CD4-positive, alpha-beta T cell (primary cell): ENCODE results near the gene APAF1. TPM values are rescaled to one million over a fixed set of nuclear protein-coding genes. Genes with fewer than 3 reads are reported as not detected.

ENCODE experiments used
- ATAC-seq: fragments of 200-7000 bp; cut with Tn5 transposase; one replicate; pipeline ENCODE4 v1.10.0; 2022; ENCODE audit warnings: mild to moderate bottlenecking; ENCODE audit not compliant: poor library complexity
- CTCF ChIA-PET: fragments of 350-600 bp; sonication (Branson Sonifier 250); formaldehyde crosslinking; loops from one replicate; lab custom pipeline; 2021; ENCODE audit warnings: antibody characterized with exemption, inconsistent platforms; lab: Charles Lee
- POLR2A ChIA-PET: fragments of 350-600 bp; sonication (Branson Sonifier 250); formaldehyde crosslinking; loops from one replicate; lab custom pipeline; 2021; ENCODE audit warnings: antibody characterized with exemption, inconsistent platforms; lab: Charles Lee
- DNase-seq, 14 experiments: peaks; one replicate each; pipeline ENCODE4 v3.0.0-alpha.2; 2013 to 2020; ENCODE audit warnings: mixed read lengths in 2 of 14
- H3K27ac ChIP-seq, 2 donors: one replicate each; pipeline versions ENCODE4 v1.5.1 to v1.7.0; 2013; ENCODE audit warnings: low read length in 2 of 2, low read depth in 1 of 2, mild to moderate bottlenecking in 1 of 2
- H3K27me3 ChIP-seq, 2 experiments: 1 replicate in 1 of 2; 2 replicates in 1 of 2; pipeline versions ENCODE4 v1.6.1 to v1.7.0; 2013; ENCODE audit warnings: low read length in 2 of 2, control low read depth in 1 of 2, mild to moderate bottlenecking in 1 of 2, moderate library complexity in 1 of 2; ENCODE audit not compliant: insufficient read depth in 2 of 2, control insufficient read depth in 1 of 2
- H3K36me3 ChIP-seq: one replicate; pipeline ENCODE4 v1.6.1; 2013; ENCODE audit warnings: low read length, control low read depth; ENCODE audit not compliant: insufficient read depth
- H3K4me1 ChIP-seq: one replicate; pipeline ENCODE4 v1.6.1; 2013; ENCODE audit warnings: low read length, control low read depth; ENCODE audit not compliant: insufficient read depth
- H3K4me3 ChIP-seq: one replicate; pipeline ENCODE4 v1.5.1; 2013; ENCODE audit warnings: mild to moderate bottlenecking, low read length, moderate library complexity
- H3K9me3 ChIP-seq, 2 experiments: 1 replicate in 1 of 2; 2 replicates in 1 of 2; pipeline versions ENCODE4 v1.6.1 to v1.7.0; 2013; ENCODE audit warnings: low read length in 2 of 2, mild to moderate bottlenecking in 2 of 2, control low read depth in 1 of 2, moderate library complexity in 1 of 2; ENCODE audit not compliant: control insufficient read depth in 1 of 2, insufficient read depth in 1 of 2
- H3K27ac Mint-ChIP-seq: one replicate; pipeline ENCODE4 v1.8.0; 2020; ENCODE audit warnings: mixed read lengths
- H3K27me3 Mint-ChIP-seq: one replicate; pipeline ENCODE4 v1.8.0; 2021; ENCODE audit warnings: mixed read lengths
- H3K36me3 Mint-ChIP-seq: one replicate; pipeline ENCODE4 v1.8.0; 2021; ENCODE audit warnings: low read depth, mixed read lengths
- H3K4me1 Mint-ChIP-seq: one replicate; pipeline ENCODE4 v1.8.0; 2021; ENCODE audit warnings: low read depth, mixed read lengths
- H3K4me3 Mint-ChIP-seq: one replicate; pipeline ENCODE4 v1.8.0; 2020; ENCODE audit warnings: mild to moderate bottlenecking, mixed read lengths
- H3K9me3 Mint-ChIP-seq: one replicate; pipeline ENCODE4 v1.8.0; 2020; ENCODE audit warnings: mixed read lengths
- CTCF ChIP-seq: fragments of 200-600 bp; IDR thresholded peaks from one replicate; pipeline ENCODE4 v1.8.0; 2022; ENCODE audit warnings: antibody characterized with exemption, mild to moderate bottlenecking
- intact Hi-C, 2 experiments: fragments of 100-400 bp; cut with DNase I in 1 of 2; cut with micrococcal nuclease in 1 of 2; formaldehyde crosslinking; loops; one replicate each; pipeline versions ENCODE4 v1.15.1 to v1.9.0; 2023 to 2025; cut with DNase I, micrococcal nuclease
- total RNA-seq, 174 experiments: library from RNA in 2 of 174; stranded (reverse) in 2 of 174; gene quantifications; one replicate each; pipeline ENCODE4 v1.2.3 and lab custom pipeline; 2021 to 2026

APAF1 gene
- total RNA-seq, 2 experiments from 2014 or later, result 13.5 to 14.5 TPM

GRCh38 chr12:98645572-98646067, 530 bp downstream of the APAF1 start:
- Mint-ChIP-seq H3K4me3 (peak overlapping the region; percentile 98), H3K4me1 (peaks cover 32% of the 10 kb centered on the region), H3K9me3 (no peaks in the 10 kb centered on the region), H3K27me3 (no peaks in the 10 kb centered on the region), H3K27ac (peak overlapping the region; percentile 69), H3K36me3 (peaks cover 37% of the 10 kb centered on the region)
- no peaks in the 10 kb centered on the region for H3K27me3 ChIP-seq
- peak overlapping the region; percentile 89 for H3K4me3 ChIP-seq
- no peaks in the 10 kb centered on the region for H3K9me3 ChIP-seq
- intact Hi-C loops, result loop anchor here (1.0 to 10.0 kb wide), 5 partner anchors 51 to 1619 kb away; partner anchors contain the start of genes DEPDC4 (in 1 of the 2), SCYL2 (in 1 of the 2), SLC25A3 (in 1 of the 2) and TMPO (in 1 of the 2)
- ChIA-PET CTCF (interaction anchor here (0.6 to 1.2 kb wide), 3 partner anchors 14 to 129 kb away, joined by 3 to 5 read pairs (median 4); partner anchors contain the start of gene SLC25A3), POLR2A (interaction anchor here (0.7 to 4.8 kb wide), 3 partner anchors 51 to 129 kb away, joined by 4 to 70 read pairs (median 8); partner anchors contain the start of gene SLC25A3)
- peaks cover 15% of the 10 kb centered on the region for H3K36me3 ChIP-seq
- H3K27ac ChIP-seq, result peak overlapping the region in 1 of 2 donors; percentile 55
- DNase-seq (peak in 7 of 14 experiments; percentile 1 to 39 (median 12)), ATAC-seq (no peak)
- TF ChIP-seq CTCF, result no peak
- peaks cover 22% of the 10 kb centered on the region for H3K4me1 ChIP-seq

- H3K9me3 ChIP-seq, result no peaks in the 10 kb centered on the region
- peaks cover 15% of the 10 kb centered on the region for H3K36me3 ChIP-seq
- Mint-ChIP-seq H3K4me1 (peaks cover 32% of the 10 kb centered on the region), H3K27ac (peak overlapping the region; percentile 69), H3K4me3 (peak overlapping the region; percentile 98), H3K36me3 (peaks cover 45% of the 10 kb centered on the region), H3K9me3 (no peaks in the 10 kb centered on the region), H3K27me3 (no peaks in the 10 kb centered on the region)
- intact Hi-C loops, result loop anchor here in 1 of 2 experiments (5.0 to 10.0 kb wide), 3 partner anchors 129 to 1618 kb away; partner anchors contain the start of genes DEPDC4, SCYL2 and TMPO
- peaks cover 22% of the 10 kb centered on the region for H3K4me1 ChIP-seq
- DNase-seq (peak in 3 of 14 experiments; percentile 6 to 27 (median 26)), ATAC-seq (no peak)
- H3K4me3 ChIP-seq, result peak overlapping the region; percentile 89
- no peak overlapping the region for H3K27ac ChIP-seq
- no peaks in the 10 kb centered on the region for H3K27me3 ChIP-seq
- CTCF ChIA-PET, result interaction anchor here (0.6 to 1.2 kb wide), 3 partner anchors 15 to 130 kb away, joined by 3 to 5 read pairs (median 4); partner anchors contain the start of gene SLC25A3
- TF ChIP-seq CTCF, result no peak
- POLR2A ChIA-PET, result interaction anchor here (0.7 to 4.8 kb wide), 2 partner anchors 52 to 130 kb away, joined by 4 to 70 read pairs; partner anchors contain the start of gene SLC25A3
These were observed 1.4 kb downstream of the APAF1 start for GRCh38 chr12:98646294-98647090.

GRCh38 chr12:98651328-98651727, 6.2 kb downstream of the APAF1 start:
- ChIA-PET POLR2A (interaction anchor here (1.6 kb wide), 1 partner anchor 58 kb away, joined by 4 read pairs; the partner anchor contains the start of gene SLC25A3), CTCF (interaction anchor here (0.9 to 1.8 kb wide), 3 partner anchors 10 to 84 kb away, joined by 3 to 5 read pairs (median 3); no protein-coding TSS in a partner anchor)
- Histone ChIP-seq H3K4me1 (peaks cover 8% of the 10 kb centered on the region), H3K36me3 (peaks cover 15% of the 10 kb centered on the region), H3K27ac (no peak overlapping the region), H3K9me3 (no peaks in the 10 kb centered on the region), H3K27me3 (no peaks in the 10 kb centered on the region), H3K4me3 (no peak overlapping the region)
- Mint-ChIP-seq H3K4me1 (peaks cover 22% of the 10 kb centered on the region), H3K27me3 (no peaks in the 10 kb centered on the region), H3K9me3 (no peaks in the 10 kb centered on the region), H3K27ac (no peak overlapping the region), H3K4me3 (no peak overlapping the region), H3K36me3 (peaks cover 37% of the 10 kb centered on the region)
- DNase-seq (no peak), ATAC-seq (no peak)
- no peak for TF ChIP-seq CTCF
- intact Hi-C loops, result loop anchor here in 1 of 2 experiments (5.0 kb wide), 1 partner anchor 134 kb away; the partner anchor contains the start of gene TMPO
